HL-60/S4 (cell line): ENCODE results near the gene SLC25A52.
"Not testable (repeated sequence)": the region's sequence is repeated elsewhere in the genome, so short reads cannot be mapped to it uniquely, and the experiment has no call there.

Source experiments
- in situ Hi-C: fragments of 300-500 bp; cut with MboI; formaldehyde crosslinking; loops from 2 replicates; pipeline ENCODE4 v1.14.3; 2022; ENCODE audit warnings: low sequenced_read_pairs

SLC25A52 gene, protein sequence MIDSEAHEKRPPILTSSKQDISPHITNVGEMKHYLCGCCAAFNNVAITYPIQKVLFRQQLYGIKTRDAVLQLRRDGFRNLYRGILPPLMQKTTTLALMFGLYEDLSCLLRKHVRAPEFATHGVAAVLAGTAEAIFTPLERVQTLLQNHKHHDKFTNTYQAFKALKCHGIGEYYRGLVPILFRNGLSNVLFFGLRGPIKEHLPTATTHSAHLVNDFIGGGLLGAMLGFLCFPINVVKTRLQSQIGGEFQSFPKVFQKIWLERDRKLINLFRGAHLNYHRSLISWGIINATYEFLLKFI

DNA sequence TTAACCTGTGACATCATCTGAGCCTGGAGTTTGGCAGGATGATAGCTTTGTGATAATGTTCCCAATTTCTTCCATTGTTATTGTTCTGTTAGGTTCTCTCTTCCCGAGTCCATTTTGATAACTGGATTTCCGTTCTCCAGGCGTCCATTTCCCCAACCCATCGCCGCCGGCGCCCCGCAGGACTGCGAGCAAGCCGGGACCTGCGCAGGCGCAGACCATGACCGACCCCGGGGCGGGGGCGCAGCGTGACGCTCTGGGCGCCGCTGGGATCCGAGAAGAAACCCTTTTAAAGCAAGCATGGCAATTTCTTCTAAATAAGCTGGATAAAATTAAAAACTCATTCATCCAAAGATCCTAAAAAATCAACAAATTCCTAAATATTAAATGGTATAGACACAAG, at the start of gene SLC25A52:
Gene SLC25A52, minus strand, starts transcription at position 186 of the 400 bp plus-strand sequence. CDS start 219 bp downstream, outside the sequence.
- in situ Hi-C loops: no loop called here

DNA sequence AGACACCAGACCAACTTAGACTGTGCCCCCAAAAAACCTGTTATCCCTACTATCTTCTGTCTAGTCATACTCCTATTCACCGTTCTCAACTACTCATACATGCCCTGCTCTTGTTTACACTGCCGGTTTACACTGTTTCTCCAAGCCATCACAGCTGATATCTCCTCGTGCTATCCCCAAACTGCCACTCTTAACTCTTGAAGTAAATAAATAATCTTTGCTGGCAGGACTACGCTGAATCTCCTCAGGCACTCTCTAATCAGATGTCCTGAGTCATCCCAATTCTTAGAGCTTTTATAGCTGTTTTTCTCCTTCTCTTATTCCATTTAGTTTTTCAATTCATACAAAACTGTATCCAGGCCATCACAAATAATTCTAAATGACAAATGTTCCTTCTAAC, 48.4 kb upstream of the SLC25A52 start:
- in situ Hi-C loops: not testable (repeated sequence)

DNA sequence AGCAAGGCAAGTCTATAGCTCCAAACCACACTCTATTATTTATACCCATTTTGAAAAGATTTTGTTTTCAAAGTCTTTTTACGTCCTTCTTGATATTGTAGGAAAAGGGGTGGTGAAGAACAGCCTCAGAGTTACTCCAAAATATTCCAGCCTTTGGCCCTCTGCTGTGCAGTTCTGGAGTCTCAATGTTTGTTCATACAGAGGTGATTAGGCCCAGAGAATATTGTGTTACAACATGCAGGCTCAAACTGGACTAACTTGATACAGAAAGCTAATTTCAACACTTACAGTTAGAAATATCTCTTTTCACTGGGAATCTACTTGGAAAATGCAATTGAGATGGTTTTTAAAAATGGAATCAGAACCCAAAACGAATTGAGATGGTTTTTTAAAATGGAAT, 40.4 kb upstream of the SLC25A52 start:
- in situ Hi-C loops: no loop called here

DNA sequence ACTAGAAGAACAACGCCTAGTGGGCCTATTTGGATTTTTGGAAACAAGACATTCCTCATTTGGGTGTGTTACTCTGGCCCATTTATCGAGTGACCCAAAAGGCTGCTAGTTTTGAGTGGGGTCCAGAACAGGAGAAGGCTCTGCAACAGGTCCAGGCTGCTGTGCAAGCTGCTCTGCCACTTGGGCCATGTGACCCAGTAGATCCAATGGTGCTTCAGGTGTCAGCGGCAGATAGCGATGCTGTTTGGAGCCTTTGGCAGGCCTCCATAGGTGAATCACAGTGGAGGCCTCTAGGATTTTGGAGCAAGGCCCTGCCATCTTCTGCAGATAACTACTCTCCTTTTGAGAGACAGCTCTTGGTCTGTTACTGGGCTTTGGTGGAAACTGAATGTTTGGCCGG, 38.6 kb upstream of the SLC25A52 start:
- in situ Hi-C loops: not testable (repeated sequence)

DNA sequence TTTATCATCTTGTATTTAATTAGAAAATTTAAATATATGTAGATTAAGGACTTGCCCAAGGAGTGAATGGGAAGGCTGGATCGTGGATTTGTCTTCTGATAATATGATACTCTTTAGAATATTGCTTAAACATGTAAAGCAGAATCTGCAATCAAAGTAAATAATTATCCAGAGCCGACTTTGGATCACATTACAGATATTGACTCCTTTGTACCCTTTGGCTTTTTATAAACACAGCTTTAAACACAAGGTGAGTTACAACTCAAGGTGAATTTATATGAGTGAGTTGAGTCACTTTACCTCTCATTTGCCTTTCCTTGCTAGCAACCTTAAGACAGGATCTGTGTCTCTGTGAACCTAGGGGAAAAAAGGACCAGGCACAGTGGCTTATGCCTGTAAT, 37.7 kb upstream of the SLC25A52 start:
- in situ Hi-C loops: no loop called here

DNA sequence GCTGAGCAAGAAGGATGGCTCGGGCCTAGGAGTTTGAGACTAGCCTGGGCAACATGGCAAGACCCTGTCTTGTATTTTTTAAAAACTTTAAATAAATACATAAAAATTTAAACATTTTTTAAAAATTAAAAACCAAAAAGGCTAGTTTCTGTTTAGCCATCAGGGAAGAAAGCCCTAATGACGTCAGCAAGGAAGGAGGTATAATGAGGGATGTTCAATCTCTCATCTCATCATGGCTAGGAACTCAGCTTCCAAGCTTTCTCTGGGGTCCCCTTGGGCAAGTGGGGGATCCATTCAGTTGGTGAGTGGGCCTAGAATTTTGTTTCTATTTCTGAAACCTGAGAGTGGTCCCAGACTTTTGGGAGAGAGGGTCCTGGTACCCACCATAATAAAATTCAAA, 35.1 kb upstream of the SLC25A52 start:
- in situ Hi-C loops: no loop called here

DNA sequence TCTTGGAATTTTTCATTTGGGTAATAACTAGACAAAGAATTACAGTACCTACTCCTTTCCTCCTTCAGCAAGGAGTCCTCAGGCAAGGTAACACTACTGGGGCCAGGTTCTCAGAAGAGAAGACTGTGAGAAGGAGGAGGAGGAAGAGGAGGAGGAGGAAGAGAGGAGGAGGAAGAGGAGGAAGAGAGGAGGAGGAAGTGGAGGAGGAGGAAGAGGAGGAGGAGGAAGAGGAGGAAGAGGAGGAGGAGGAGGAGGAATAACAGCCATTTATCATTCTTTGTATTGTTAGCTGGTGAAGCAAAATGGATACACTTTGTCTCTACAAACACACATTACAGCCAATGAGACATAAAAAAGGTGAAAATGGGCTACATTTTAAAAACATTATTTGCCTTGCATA, 32.9 kb upstream of the SLC25A52 start:
- in situ Hi-C loops: no loop called here

DNA sequence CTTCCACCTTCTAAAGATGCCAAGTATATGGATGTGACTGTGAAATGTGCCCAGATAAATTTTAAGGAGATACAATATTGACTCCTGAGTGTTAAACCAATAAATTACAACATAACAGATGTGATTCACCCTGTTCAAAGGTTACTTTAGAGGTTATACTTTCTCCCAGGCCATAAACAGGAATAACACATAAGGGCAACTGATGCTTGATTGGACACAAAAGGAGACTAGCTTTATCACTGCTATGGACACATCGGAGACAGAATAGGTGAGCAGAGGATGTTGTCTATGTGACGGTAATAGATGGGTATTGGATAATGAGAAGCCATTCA, 31.9 kb upstream of the SLC25A52 start:
- in situ Hi-C loops: no loop called here

DNA sequence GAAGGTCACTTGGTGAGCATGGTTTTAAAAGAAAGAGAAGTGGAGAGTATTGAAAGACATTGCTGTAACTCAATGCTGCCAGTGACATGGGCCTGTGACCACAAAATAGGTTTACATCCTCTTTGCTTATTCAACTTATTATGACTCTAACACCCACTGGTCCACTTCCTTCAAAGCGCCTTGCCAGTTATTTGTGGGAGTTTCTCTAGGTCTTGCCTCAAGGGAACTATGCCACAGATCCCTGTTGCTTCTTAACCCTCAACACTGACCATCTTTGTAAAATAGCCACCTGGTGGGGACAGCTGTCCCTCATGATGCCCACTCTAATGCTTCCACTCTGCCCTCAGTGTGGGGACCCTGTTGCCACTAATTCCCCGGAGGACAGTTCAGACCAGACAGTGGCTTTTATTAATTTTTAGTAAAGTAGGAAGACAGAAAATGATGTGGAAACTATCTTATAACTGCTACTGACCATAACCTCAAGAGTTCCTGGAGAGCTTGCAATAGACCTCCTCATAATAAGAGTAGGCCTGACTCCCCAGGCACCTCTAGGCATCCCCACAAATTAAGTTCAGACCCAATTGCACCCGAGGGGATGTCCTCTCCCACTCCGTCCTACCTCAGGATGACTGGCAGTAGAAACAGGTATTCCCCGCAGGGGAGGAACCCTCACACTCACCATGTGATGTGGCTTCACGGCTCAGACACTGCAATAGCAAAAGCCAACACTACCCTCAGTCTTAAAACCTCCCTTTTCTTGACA, 31.3 kb upstream of the SLC25A52 start:
- in situ Hi-C loops: no loop called here

DNA sequence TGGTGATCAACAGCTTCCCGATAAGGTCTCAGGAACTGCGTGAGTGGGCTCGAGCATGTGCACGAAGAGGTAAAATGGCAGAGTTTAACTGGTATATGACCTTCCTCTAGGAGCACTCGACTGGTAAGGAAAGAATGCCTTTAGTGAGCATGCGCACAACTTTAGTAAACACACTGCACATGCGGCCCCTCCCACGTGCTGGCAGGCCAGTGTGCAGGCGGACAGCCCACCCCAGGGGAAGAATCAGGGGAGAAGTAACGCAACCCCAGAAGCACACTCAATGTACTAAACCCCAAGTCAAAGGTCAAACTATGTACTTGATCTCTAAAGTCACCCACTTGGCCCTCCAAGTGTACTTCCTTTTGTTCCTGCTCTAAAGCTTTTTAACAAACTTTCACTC, 28.7 kb upstream of the SLC25A52 start:
- in situ Hi-C loops: no loop called here

DNA sequence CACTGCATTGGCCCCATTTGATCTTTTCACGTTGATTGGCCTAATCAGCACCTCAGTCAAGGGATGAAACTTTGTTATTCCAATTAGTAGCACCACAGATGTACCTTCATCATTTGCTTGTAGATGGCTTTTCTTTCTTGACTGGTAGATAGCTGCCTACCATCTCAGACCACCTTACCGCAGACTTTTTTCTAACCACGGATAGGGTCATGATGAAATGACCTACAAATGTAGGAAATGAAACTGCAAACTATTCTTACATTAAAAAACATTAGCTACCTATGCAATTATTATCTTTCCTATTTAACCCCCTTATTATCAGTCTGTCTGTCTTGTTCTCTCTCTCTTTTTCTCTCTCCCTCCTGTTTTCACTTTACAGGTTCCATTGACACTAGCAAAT, 22.4 kb upstream of the SLC25A52 start:
- in situ Hi-C loops: no loop called here

DNA sequence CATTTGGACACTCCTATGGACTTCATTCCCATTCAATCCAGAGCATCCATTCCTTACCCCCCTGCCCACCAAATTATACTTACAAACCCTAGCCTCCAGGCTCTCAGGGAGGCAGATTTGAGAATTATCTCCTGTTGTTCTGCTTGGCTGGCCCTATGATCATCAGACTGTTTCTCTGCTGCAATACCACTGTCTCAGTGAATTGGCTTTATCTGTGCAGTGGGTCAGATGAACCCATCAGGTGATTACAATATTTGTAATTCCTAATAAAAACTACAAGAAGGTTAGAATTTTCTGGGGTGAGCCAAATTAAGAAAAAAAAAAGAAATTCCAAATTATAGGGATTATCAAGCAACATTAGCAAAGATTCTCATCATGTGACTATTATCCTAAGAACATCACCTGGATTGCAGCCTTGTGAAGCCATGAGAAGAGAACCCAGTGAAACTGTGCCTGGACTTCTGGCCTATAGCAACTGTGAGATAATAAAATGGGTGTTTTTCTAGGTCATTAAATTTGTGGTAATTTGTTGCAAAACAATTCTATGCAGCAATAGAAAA, 17.8 kb upstream of the SLC25A52 start:
- in situ Hi-C loops: no loop called here

DNA sequence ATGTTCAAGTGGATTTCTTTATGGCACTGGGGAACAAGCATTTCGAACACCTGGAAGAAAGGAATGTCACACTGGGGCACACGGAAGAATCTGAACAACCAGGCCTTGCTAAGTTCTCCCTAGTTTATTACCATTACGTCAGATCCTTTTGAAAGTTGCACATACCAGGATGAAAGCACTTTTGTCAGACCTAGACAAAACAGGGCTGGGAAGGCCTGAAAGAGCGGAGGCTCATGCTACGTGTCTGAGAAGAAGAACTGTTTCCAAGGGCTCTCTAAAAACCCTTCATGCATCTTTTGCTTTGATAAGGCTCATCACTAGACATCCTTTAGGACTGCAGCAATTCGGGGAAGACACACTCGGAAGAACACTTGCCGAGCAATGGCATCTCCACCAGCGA, 15.4 kb upstream of the SLC25A52 start:
- in situ Hi-C loops: no loop called here

DNA sequence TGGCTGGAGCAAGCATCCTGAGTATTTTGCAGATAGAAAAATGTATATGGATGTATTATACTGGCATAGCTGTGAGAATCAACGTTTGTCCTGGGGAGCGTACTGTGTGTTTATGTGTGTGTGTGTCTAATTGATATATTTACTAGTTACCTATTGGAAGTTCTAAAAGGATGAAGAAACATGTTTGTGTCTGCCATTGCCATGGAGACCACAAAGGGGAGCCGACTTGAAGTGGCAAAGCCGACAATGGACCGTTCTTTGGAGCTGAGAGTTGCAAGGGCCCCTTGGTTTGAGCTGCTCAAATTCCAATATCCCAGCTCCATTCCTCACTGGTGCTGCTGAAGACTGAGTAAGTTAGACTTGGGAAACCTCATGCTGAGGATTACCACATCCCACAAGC, 14.3 kb upstream of the SLC25A52 start:
- in situ Hi-C loops: no loop called here

DNA sequence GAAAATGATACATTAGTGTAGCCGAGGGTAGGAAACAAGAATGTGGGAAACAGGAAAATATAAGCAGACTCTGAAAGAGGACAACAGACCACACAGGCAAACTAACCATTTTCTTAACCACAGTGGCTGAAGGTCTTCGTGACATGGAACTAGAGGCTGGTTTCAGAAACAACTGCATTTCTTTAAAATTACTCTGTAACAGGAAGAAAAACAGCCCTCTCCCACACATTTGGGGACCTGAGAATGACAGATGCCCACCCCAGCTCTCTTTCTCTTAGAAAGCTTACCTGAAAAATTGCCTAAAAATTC, 13.8 kb upstream of the SLC25A52 start:
- in situ Hi-C loops: no loop called here

DNA sequence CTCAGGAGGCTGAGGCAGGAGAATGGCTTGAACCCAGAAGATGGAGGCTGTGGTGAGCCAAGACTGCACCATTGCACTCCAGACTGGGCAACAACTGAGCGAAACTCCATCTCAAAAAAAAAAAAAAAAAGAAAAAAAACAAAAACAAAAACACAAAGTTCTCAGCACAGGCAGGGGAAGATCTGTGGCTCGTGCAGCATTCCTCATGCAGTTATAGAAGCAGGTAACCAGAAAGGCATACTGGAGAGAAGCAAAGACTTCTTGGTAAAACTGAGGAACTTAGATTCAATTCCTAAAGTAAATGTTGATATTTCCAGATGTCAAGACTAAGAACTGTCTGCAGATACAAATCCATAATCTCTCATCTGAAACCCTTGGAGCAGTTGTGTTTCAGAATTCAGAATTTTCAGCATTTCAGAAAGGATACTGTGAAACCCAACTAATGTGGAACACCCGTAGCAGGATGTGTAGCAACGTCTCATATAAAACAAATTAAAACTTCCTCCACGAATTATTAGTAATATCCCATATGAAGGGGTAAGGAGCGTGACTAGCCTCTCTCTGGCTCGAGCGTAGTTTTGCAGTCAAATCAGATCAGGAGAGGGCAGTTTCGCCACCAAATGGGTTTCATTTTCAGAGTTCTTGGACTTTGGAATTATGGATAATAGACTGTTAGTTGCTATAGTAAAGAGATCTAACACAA, 13.2 kb upstream of the SLC25A52 start:
- in situ Hi-C loops: no loop called here

DNA sequence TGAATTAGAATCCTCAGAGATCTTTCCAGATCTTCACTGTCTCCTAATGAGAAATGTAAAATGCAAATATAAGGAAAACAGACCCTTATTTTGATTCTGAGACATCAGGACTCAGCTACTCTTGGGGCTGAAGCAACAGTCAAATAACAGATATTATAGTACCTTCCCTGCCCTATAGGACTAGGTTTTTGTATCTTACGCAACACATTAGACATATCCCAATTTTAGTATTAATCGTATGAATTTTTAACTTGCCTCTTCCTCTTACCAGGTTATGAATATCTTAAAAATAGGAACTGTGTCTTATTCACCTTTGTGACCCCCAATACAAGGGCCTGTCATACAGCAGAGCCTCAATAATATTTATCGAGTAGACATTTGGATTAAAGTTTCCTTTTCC, 12.0 kb upstream of the SLC25A52 start:
- in situ Hi-C loops: no loop called here

DNA sequence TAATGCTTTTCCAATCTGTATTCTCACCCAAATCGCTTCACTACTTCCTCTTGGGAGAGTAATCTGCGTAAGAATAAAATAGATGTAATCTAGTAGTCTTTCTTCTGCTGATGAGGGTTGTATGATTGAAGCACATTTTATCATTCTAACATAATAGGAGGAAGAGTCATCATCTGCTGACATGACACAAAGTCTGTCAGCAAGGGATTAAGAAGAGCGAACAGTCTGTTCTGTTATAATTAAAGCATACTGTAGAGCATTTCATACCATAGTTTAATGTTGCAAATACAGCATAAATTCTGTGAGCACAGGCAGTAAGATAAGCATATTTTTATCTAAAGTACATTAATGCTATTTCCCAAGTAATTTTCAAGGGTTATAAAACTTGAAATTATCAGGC, 10.4 kb downstream of the SLC25A52 start:
- in situ Hi-C loops: no loop called here

DNA sequence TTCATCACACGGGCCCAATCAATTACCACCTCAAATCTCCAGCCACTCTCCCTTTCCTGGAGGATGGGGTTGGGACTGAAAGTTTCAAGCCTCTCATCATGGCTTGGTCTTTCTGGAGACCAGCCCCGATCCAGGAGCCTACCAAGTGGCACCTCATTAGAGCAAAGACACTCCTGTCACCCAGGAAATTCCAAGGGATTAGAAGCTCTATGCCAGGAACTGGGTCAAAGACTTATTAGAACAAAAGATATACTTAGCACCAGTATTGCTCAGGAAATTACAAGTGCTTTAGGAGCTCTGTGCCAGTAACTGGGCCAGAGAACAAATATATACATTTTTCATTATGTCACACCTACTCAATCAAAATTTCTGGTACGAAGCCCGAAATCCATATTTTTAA, 14.3 kb downstream of the SLC25A52 start:
- in situ Hi-C loops: no loop called here

DNA sequence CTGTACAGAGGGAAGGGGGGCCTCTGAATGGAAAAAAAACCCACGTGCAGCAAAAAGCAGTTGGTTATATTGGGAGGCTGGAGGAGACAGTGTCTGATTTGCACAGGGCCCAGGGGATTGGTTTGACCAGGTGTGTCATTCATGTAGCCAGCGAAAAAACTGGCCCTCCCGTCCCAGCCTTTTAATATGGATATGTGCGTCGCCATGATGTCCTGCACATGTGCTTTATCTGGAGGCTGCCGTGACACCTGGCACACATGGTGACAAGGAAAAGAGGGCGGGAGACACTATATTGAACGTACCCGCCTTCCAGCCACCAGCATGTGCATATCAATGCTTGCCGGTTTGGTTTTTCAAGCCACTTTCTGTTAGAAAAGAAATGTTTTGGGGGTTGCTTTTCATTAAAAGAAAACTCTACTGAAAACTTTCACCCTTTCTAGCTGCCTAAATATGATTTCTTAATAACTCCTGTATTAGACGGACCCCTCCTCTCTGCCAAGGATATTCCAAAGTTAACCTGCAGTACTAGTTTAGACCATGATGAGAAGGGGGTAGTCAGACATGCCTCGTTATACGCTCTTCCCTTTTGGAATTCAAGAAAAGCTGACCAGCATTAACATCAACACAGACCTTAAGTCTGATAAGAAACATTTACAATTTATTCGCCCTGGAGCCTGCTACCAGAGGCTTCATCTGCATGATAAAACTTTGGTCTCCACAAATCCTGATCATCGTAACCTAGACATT, 16.2 kb downstream of the SLC25A52 start:
- in situ Hi-C loops: no loop called here

DNA sequence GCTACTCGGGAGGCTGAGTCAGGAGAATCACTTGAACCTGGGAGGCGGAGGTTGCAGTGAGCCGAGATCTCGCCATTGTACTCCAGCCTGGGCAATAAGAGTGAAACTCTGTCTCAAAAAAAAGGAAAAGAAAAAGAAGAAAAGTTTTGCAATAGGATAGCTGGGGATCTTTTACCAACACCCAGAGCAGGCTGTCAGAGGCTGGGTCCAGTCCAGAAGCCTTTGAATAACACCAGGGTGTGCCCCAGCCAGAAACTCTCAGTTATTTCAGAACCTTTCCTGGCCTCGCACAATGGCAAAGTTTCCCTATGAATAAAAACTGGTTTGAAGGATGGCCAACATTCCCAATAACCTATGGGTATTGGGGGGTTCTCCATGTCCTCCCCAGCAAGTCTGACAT, 17.1 kb downstream of the SLC25A52 start:
- in situ Hi-C loops: not testable (repeated sequence)
